Calu3 (cell line): ENCODE results near the gene CAMKMT. TPM values are rescaled to one million over a fixed set of nuclear protein-coding genes. Genes with fewer than 3 reads are reported as not detected.

Source experiments
- BruUV-seq: library from RNA; stranded (reverse); fragments of 400-500 nt; replicated peaks from 2 replicates; lab custom pipeline; 2021; lab: Mats Ljungman, UMichigan
- CTCF ChIA-PET: fragments of 300-600 bp; sonication (Branson Sonifier 250); formaldehyde crosslinking; loops from one replicate; lab custom pipeline; 2022; ENCODE audit warnings: antibody characterized with exemption; lab: Charles Lee
- DNase-seq: peaks from one replicate; pipeline ENCODE4 v3.0.0; 2022
- H3K27ac Mint-ChIP-seq: one replicate; pipeline ENCODE4 v1.8.0; 2022; ENCODE audit warnings: mixed read lengths; ENCODE audit not compliant: unreplicated experiment
- H3K27me3 Mint-ChIP-seq: one replicate; pipeline ENCODE4 v1.8.0; 2022; ENCODE audit warnings: mixed read lengths; ENCODE audit not compliant: unreplicated experiment
- H3K36me3 Mint-ChIP-seq: one replicate; pipeline ENCODE4 v1.8.0; 2022; ENCODE audit warnings: mild to moderate bottlenecking, moderate library complexity, mixed read lengths; ENCODE audit not compliant: insufficient read depth, unreplicated experiment
- H3K4me1 Mint-ChIP-seq: one replicate; pipeline ENCODE4 v1.8.0; 2022; ENCODE audit warnings: mild to moderate bottlenecking, low read depth, mixed read lengths; ENCODE audit not compliant: unreplicated experiment
- H3K4me3 Mint-ChIP-seq: one replicate; pipeline ENCODE4 v1.8.0; 2022; ENCODE audit warnings: mild to moderate bottlenecking, low read depth, moderate library complexity, mixed read lengths; ENCODE audit not compliant: unreplicated experiment
- H3K9me3 Mint-ChIP-seq: one replicate; pipeline ENCODE4 v1.8.0; 2022; ENCODE audit warnings: low read depth, mixed read lengths; ENCODE audit not compliant: unreplicated experiment
- intact Hi-C: fragments of 100-400 bp; cut with micrococcal nuclease; formaldehyde crosslinking; loops from one replicate; pipeline ENCODE4 v1.10.0; 2022; ENCODE audit not compliant: unreplicated experiment
- total RNA-seq: library from RNA; stranded (reverse); gene quantifications from 2 replicates; pipeline ENCODE4 v1.2.3, GENCODE V29; 2022
- TF ChIP-seq, protein P1 (sequence below): fragments of 200-600 bp; IDR thresholded peaks from one replicate; pipeline ENCODE4 v1.8.0; 2022; ENCODE audit warnings: antibody characterized with exemption; ENCODE audit not compliant: unreplicated experiment

CAMKMT gene
- total RNA-seq, 1 experiment from 2014 or later = 20.6 TPM

DNA sequence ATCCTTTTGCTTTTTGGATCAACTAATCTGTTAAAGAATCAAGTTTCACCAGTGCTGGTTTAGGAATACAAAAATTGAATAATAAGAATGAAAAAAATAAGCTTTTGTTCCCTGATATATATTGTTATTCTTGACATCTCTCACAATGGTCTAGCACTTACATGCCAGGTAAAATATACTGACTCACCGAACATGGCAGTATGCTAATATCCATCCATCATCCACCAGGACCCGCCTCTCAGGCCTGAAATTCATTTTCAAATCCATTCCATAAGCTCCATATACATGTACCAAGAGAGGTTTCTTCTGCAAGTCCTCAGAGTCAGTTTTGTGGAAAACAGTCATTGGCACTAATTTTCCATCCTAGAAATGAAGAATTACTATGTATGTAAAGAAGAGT is 33.0 kb upstream of the CAMKMT start:
- intact Hi-C loops = no loop called here
- H3K4me1 Mint-ChIP-seq = peaks cover 15% of the 10 kb centered on the region
- no peaks in the 10 kb centered on the region for H3K9me3 Mint-ChIP-seq
- CTCF ChIA-PET = interaction anchor here (0.6 kb wide), 1 partner anchor 654 kb away, joined by 4 read pairs; no protein-coding TSS in a partner anchor
- H3K27ac Mint-ChIP-seq = no peak overlapping the region
- no peak for DNase-seq
- H3K4me3 Mint-ChIP-seq = no peak overlapping the region
- no peaks in the 10 kb centered on the region for H3K27me3 Mint-ChIP-seq
- TF ChIP-seq, protein P1, sequence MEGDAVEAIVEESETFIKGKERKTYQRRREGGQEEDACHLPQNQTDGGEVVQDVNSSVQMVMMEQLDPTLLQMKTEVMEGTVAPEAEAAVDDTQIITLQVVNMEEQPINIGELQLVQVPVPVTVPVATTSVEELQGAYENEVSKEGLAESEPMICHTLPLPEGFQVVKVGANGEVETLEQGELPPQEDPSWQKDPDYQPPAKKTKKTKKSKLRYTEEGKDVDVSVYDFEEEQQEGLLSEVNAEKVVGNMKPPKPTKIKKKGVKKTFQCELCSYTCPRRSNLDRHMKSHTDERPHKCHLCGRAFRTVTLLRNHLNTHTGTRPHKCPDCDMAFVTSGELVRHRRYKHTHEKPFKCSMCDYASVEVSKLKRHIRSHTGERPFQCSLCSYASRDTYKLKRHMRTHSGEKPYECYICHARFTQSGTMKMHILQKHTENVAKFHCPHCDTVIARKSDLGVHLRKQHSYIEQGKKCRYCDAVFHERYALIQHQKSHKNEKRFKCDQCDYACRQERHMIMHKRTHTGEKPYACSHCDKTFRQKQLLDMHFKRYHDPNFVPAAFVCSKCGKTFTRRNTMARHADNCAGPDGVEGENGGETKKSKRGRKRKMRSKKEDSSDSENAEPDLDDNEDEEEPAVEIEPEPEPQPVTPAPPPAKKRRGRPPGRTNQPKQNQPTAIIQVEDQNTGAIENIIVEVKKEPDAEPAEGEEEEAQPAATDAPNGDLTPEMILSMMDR = no peak
- no TSS peak for BruUV-seq
- peaks cover 49% of the 10 kb centered on the region for H3K36me3 Mint-ChIP-seq

GRCh38 chr2:44329343-44329742 is 32.4 kb upstream of the CAMKMT start:
- H3K9me3 Mint-ChIP-seq = no peaks in the 10 kb centered on the region
- CTCF ChIA-PET = no interaction called here
- TF ChIP-seq, protein P1 = no peak
- no TSS peak for BruUV-seq
- no peak overlapping the region for H3K4me3 Mint-ChIP-seq
- peaks cover 49% of the 10 kb centered on the region for H3K36me3 Mint-ChIP-seq
- no peaks in the 10 kb centered on the region for H3K27me3 Mint-ChIP-seq
- intact Hi-C loops = no loop called here
- H3K4me1 Mint-ChIP-seq = peaks cover 15% of the 10 kb centered on the region
- DNase-seq = no peak
- H3K27ac Mint-ChIP-seq = no peak overlapping the region

DNA sequence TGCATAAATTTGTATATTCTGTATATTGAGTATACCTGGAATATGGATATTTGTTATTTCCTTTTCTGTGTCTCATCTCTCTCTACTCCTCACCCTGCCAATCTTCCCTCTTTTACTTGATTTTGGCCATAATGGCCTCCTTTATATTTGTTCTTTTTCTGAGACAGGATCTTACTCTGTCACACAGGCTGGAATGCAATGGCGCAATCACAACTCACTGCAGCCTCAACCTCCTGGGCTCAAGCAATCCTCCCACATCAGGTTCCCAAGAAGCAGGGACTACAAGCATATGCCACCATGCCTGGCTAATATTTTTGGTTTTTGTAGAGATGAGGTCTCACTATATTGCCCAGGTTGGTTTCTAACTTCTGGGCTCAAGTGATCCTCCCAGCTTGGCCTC is 30.9 kb upstream of the CAMKMT start:
- Mint-ChIP-seq H3K4me3 (no peak overlapping the region), H3K27ac (no peak overlapping the region), H3K36me3 (peaks cover 47% of the 10 kb centered on the region), H3K4me1 (peaks cover 2% of the 10 kb centered on the region), H3K27me3 (no peaks in the 10 kb centered on the region), H3K9me3 (no peaks in the 10 kb centered on the region)
- no peak for DNase-seq
- CTCF ChIA-PET = no interaction called here
- intact Hi-C loops = no loop called here
- no TSS peak for BruUV-seq
- TF ChIP-seq, protein P1 = no peak

- H3K4me3 Mint-ChIP-seq = no peak overlapping the region
- CTCF ChIA-PET = no interaction called here
- no TSS peak for BruUV-seq
- no peak for DNase-seq
- intact Hi-C loops = no loop called here
- no peak overlapping the region for H3K27ac Mint-ChIP-seq
- no peaks in the 10 kb centered on the region for H3K4me1 Mint-ChIP-seq
- peaks cover 22% of the 10 kb centered on the region for H3K36me3 Mint-ChIP-seq
- TF ChIP-seq, protein P1 = no peak
- no peaks in the 10 kb centered on the region for H3K27me3 Mint-ChIP-seq
- no peaks in the 10 kb centered on the region for H3K9me3 Mint-ChIP-seq
Observed at GRCh38 chr2:44333994-44334393, 27.8 kb upstream of the CAMKMT start.
